AG09319 (cell line): ENCODE measurements around the gene DCAF12.

Source experiments
- DNase-seq: peaks from one replicate; pipeline ENCODE4 v3.0.0-alpha.2; 2010; ENCODE audit warnings: low read depth; ENCODE audit errors: extremely low read depth
- CTCF ChIP-seq: IDR thresholded peaks from 2 replicates; pipeline ENCODE4 v1.5.1; 2011; ENCODE audit warnings: low read depth, mild to moderate bottlenecking, inconsistent platforms, low read length, moderate library complexity

The DCAF12 gene

GRCh38 chr9:34158362-34158869, 31.9 kb upstream of the DCAF12 start:
- no peak for TF ChIP-seq CTCF
- DNase-seq, result no peak

- no peak for DNase-seq
- TF ChIP-seq CTCF, result no peak
These were observed 31.4 kb upstream of the DCAF12 start for GRCh38 chr9:34157898-34158297.

DNA sequence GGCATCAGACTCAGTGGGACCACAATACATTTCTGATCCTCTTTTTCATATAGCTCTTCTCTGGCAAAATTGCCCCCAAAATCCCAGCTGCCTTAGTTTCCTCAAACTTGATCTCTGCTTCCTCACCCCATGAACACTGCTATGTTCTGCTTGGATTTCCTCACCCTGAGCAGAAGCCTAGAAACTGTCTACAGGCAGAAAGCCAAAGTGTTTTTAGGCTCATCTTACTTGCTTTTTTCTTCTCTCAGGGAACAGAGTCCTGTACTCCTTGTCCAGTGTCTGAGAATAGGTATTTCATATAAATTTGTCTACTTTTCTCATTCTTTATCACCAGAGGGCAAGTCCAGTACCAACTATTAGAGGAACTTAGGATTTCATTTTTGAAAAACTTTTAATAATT, 30.8 kb upstream of the DCAF12 start:
- TF ChIP-seq CTCF, result no peak
- DNase-seq, result no peak

- DNase-seq, result no peak
- no peak for TF ChIP-seq CTCF
These were observed 27.6 kb upstream of the DCAF12 start for GRCh38 chr9:34154057-34154456.

- no peak for DNase-seq
These were observed 24.9 kb upstream of the DCAF12 start for GRCh38 chr9:34151398-34151797.

DNA sequence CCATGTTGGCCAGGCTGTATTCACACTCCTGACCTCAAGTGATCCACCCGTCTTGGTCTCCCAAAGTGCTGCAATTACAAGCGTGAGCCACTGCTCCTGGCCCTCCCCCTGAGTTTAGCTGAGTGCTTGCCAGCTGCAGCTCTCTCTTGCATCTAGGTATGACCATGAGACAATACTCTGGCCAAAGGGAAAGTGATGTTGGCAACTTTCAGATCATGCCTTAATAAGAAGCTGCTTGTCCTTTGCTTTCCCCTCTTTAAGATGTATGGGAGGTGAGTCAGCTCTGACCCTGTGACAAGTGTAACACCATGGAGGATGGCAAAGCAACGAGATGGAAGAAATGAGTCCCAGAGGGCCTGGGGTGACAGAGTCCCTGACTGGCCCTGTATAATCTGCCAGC, 18.7 kb upstream of the DCAF12 start:
- no peak for DNase-seq
- no peak for TF ChIP-seq CTCF

More at GRCh38 chr9:34151398-34151797, 24.9 kb upstream of the DCAF12 start:
- TF ChIP-seq CTCF, result no peak

GRCh38 chr9:34143116-34143515, 16.6 kb upstream of the DCAF12 start:
- no peak for DNase-seq
- no peak for TF ChIP-seq CTCF
